ENCODE data around the gene USP21. TPM values are rescaled to one million over a fixed set of nuclear protein-coding genes. Genes with fewer than 3 reads are reported as not detected.

Gene USP21
- total and polyA plus RNA-seq, 9 of the 15 experiments (the other 6 are each of a cell fraction or from before 2014, with no cell fraction given) = 4.9 to 52.4 (median 21.6) TPM

GRCh38 chr1:161115132-161115711 lies 44.1 kb upstream of the USP21 start (continued):
- TF ChIP-seq KAT7 (CRISPR knock-in tag; IDR thresholded peaks at IDR 0.05; ENCODE audit: borderline replicate concordance) (no peak), PURB (CRISPR knock-in tag; IDR thresholded peaks at IDR 0.05; ENCODE audit: low read depth) (no peak), CEBPG (CRISPR knock-in tag; IDR thresholded peaks at IDR 0.05) (peak; percentile 94), CEBPG (tag; conservative IDR thresholded peaks at IDR 0.05 in 1 of 2, IDR thresholded peaks at IDR 0.05 in 1 of 2) (peak; percentile 58 to 97; a peak in 3 of 4 replicates), FIP1L1 (IDR thresholded peaks at IDR 0.05; ENCODE audit: low read depth, low read length, poor library complexity, severe bottlenecking) (no peak), PTBP1 (IDR thresholded peaks at IDR 0.05; ENCODE audit: low read depth, low read length) (no peak), POU5F1 (IDR thresholded peaks at IDR 0.05; ENCODE audit: borderline replicate concordance, low read depth, low read length, partially characterized antibody) (no peak), EZH2 (IDR thresholded peaks at IDR 0.05; ENCODE audit: borderline replicate concordance, low read depth, low read length) (no peak), ZNF830 (CRISPR knock-in tag; IDR thresholded peaks at IDR 0.05) (no peak), ARNT (IDR thresholded peaks at IDR 0.05) (no peak), THAP12 (CRISPR knock-in tag; IDR thresholded peaks at IDR 0.05) (no peak), BRCA1 (IDR thresholded peaks at IDR 0.05) (no peak), BRCA1 (CRISPR knock-in tag; IDR thresholded peaks at IDR 0.05) (no peak), HMGN3 (IDR thresholded peaks at IDR 0.05; ENCODE audit: borderline replicate concordance, extremely low read depth, insufficient read length, low read depth, low read length) (no peak), ZNF121 (CRISPR knock-in tag; conservative IDR thresholded peaks at IDR 0.05) (no peak), EGR1 (conservative IDR thresholded peaks at IDR 0.05) (0 out of 2 replicates have a peak, but pooled peaks have one; percentile 6), TBP (optimal IDR thresholded peaks at IDR 0.05; ENCODE audit: low read depth, low read length) (peak; percentile 33), NR2C2 (CRISPR knock-in tag; IDR thresholded peaks at IDR 0.05) (no peak), NR2C2 (tag; IDR thresholded peaks at IDR 0.05) (peak; percentile 79), ZNF445 (CRISPR knock-in tag; IDR thresholded peaks at IDR 0.05; ENCODE audit: low read depth) (no peak)
